Head of caudate nucleus (tissue), 42 donors: Measurements from ENCODE around the gene CERS3.

ENCODE experiments used
- DNase-seq, 42 donors: peaks; one replicate each; pipeline versions ENCODE4 v3.0.0 to v3.0.0-alpha.2; 2020 to 2021; ENCODE audit warnings: mixed read lengths in 7 of 42
- intact Hi-C: fragments of 100-400 bp; cut with DNase I; formaldehyde crosslinking; loops from one replicate; pipeline ENCODE4 v1.15.0; 2022

CERS3 gene

DNA sequence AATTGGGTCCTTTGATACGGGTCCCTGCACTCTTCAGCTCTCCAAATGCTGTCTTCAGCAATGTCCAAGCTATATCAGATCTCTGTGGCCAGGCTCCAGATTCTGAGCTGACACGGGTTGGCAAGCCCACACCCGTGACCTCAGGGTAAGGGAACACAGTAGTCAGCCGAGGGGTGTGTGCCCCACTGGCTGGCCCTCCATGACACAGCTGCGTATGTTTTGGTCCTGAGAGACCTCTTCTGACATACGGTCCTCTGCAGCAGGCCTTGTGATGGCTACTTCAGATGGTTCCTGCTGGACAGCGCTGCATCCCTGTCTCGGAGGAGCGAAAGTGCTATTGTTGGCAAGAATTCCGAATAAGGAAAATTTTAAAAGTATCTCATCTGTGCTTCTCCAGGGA, 101.8 kb downstream of the CERS3 start:
- intact Hi-C loops, result no loop called here
- no peak for DNase-seq

DNA sequence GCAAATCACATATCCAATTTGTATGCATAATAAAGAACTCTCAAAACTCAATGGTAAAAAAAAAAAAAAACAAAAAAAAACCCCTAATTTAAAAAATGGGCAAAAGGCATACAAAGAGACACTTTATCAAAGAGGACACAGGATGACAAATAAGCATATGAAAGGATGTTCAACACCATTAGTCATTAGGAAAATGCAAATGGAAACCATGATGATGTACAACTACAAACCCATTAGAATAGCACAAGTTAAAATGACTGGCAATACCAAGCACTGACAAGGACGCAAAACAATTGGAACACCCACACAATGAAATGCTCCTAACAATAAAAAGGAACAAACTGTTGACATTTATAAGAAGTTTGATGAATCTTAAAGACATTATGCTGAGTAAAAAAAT, 123.6 kb downstream of the CERS3 start:
- no peak for DNase-seq
- intact Hi-C loops, result no loop called here

GRCh38 chr15:100400996-100401395, 127.8 kb downstream of the CERS3 start:
- DNase-seq, result no peak
- intact Hi-C loops, result no loop called here

DNA sequence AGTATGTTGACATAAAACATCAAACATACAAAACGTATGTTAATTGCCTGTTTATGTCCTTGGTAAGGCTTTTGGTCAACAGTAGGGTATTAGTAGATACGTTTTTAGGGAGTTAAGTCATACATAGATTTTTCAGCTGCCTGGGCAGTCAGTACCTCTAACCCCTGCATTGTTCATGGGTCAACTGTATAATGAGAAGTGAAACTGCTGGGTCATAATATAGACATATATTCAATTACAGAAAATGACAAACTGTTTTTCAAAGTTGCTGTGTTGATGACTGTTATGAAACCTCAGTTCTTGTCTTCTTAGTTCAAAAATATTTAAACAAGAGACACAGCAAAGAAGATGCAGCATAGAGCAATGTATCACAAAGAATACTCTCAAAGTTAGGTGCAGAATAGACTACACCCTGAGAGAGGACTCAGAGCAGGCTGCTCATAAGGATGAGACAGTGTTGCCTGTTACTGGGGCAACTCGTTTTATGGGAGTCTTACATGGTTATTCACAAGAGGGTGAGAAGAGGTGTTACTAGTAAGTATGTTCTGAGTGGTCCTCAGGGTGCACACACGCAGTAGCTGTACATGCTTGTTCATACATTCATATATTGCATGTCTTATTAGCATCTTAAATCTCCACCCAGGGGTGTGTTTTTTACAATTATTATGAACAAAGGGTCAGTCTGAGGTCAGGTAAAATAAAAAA, 133.9 kb downstream of the CERS3 start:
- intact Hi-C loops, result no loop called here
- no peak for DNase-seq

GRCh38 chr15:100393008-100393407, 135.7 kb downstream of the CERS3 start:
- no peak for DNase-seq
- intact Hi-C loops, result no loop called here

DNA sequence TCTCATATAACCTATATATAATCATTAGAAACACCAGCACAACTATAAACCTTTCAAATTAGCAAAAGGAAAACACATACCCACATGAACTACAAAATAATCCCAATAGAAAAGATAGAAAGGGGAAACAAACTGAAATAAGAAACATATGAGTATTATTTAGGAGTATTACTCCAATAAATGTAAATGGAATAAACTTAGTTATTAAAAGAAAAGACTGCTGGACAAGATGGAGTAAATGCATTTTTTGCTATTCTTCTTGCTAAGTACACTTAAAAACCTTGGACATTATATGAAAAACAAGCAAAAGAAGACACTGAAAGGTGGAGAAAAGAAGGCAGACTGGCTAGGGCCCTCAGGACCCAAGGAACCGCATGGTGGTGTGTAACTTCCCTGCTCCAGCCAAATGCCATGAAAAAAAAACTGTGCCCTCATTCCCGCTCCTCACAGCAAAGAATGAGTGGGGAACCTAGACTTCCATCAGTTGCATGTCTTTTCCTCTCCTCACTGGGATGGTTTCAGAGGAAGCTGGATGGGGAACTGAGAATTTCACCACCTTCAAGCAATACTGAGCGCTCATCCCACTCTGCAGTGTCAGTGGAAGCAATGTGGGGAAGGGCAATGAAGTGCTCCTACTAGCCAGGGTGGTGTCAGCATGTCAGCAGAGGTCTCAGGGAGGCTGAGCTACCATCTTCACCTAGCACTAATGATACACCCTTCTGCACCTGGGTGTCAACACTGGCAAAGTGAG, 143.3 kb downstream of the CERS3 start:
- DNase-seq, result no peak
- intact Hi-C loops, result no loop called here

- intact Hi-C loops, result no loop called here
- no peak for DNase-seq
These were observed 144.7 kb downstream of the CERS3 start for GRCh38 chr15:100384108-100384410.

- peak in 12 of 42 donors; percentile 4 to 55 (median 16) for DNase-seq
- intact Hi-C loops, result loop anchor here (2.0 kb wide), 1 partner anchor 23 kb away; no protein-coding TSS in a partner anchor
These were observed 145.2 kb downstream of the CERS3 start for GRCh38 chr15:100383302-100384107.

GRCh38 chr15:100373942-100374341, 154.8 kb downstream of the CERS3 start:
- intact Hi-C loops, result no loop called here
- DNase-seq, result no peak

GRCh38 chr15:100373120-100373896, 155.4 kb downstream of the CERS3 start:
- intact Hi-C loops, result no loop called here
- DNase-seq, result no peak

- intact Hi-C loops, result no loop called here
- no peak for DNase-seq
These were observed 156.0 kb downstream of the CERS3 start for GRCh38 chr15:100372739-100373119.

DNA sequence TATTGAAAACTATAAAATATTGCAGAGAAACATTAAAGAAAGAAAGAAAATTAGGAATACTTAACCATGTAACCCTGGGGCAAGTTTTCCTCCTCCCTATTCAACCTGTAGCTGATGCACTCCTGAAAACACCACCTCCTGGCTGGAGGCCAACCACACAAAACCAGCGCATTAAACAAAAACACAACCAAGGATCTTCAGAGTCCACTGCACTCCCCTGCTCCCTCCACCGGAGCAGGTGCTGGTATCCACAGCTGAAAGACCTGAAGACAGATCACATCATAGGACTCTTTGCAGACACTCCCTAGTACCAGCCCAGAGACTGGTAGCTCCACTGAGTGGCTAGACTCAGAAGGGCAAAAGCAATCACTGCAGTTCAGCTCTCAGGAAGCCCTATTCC, 173.4 kb downstream of the CERS3 start:
- intact Hi-C loops, result no loop called here
- no peak for DNase-seq

DNA sequence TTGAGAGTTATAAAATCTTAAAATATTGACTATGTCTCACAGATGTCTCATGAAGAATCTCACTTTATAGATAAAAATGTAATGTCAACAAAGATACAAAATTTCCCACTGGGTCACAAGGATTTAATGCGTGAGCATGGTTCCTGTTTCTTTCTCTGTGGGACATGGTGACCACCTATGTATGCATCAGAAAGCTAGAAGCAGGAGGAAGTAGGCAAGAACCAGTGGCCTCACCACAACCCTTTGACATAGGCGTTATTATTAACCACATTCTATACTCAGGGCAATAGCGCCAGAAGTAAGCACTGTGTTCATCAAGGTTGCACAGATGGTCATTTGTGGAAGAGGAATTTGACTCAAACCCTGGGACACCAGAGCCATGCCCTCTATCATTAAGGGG, 175.3 kb downstream of the CERS3 start:
- intact Hi-C loops, result no loop called here
- no peak for DNase-seq

DNA sequence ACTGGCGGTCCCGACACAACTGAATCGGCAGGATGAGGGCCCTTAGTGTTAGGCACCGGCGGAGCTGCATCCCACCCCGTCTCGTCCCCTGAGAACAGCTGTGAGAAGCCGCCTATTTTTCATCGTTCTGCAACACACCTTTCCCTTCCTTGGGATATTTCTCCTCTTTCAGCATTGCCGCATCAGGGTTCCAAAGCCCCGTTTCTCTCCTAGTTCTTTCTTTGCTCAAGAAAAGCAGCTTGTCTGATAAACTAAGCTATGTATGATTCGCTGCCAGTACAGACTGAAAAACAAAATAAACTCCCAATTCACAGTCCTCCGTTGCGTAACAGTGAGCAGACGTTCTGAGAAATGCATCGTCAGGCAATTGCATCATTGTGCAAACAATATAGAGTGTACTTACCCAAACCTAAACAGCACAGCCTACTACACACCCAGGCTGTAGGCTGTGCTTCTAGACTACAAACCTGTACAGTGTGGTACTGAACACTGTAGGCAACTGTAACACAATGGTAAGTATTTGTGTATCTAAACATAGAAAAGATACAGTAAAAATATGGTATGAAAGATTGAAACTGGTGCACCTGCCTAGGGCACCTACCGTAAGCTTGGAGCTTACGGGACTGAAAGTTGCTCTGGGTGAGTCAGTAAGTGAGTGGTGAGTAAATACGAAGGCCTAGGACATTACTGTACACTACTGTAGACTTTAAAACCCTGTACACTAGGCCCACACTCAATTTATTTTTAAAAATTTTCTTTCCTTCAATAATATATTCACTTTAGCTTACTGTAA, 178.1 kb downstream of the CERS3 start:
- intact Hi-C loops, result no loop called here
- no peak for DNase-seq
